ENCODE measurements around the gene PLD1. TPM values are rescaled to one million over a fixed set of nuclear protein-coding genes. Genes with fewer than 3 reads are reported as not detected.
"Not testable (repeated sequence)": the region's sequence is repeated elsewhere in the genome, so short reads cannot be mapped to it uniquely, and the experiment has no call there.

Gene PLD1
- total RNA-seq, 1 donor from 2014 or later: 56.5 TPM

DNA sequence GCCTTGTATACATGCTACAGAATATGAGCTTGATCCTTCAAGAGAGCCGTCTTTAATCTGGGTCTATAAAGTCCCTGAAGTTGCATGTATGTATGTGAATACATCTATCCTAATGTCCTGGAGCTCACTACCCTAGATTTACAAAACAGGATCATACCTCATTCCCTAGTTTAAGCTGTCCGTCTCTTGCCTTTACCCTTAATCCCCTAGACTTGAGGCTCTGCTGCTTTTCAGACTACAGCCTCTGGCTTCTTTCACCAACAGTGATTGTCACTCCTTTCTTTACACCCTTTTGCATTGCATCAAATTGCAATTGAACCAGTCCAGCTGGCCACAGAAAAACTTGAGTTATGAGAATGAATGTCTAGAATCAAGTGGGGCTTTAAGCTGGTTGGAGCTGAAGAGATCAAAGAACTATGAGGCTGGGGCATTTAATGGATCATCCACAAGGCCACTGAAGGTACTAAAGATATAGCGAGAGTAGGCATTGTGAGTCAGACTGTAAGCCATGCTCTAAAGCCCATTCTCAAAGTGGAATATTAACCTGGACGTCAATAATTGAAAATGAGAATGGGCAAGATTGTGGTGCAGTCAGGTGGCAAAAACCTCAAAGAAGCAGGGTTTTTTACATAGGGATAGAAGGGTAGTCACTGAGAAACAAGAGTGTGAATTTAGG is 12.3 kb upstream of the PLD1 start:
- DNase-seq (ENCODE audit: low spot score): no peak
- intact Hi-C loops (cut with DNase I): no loop called here

GRCh38 chr3:171821778-171822358 is 11.6 kb upstream of the PLD1 start:
- intact Hi-C loops (cut with DNase I): no loop called here
- no peak for DNase-seq (ENCODE audit: low spot score)

GRCh38 chr3:171821044-171821443 is 10.8 kb upstream of the PLD1 start:
- intact Hi-C loops (cut with DNase I): no loop called here
- DNase-seq (ENCODE audit: low spot score): no peak

DNA sequence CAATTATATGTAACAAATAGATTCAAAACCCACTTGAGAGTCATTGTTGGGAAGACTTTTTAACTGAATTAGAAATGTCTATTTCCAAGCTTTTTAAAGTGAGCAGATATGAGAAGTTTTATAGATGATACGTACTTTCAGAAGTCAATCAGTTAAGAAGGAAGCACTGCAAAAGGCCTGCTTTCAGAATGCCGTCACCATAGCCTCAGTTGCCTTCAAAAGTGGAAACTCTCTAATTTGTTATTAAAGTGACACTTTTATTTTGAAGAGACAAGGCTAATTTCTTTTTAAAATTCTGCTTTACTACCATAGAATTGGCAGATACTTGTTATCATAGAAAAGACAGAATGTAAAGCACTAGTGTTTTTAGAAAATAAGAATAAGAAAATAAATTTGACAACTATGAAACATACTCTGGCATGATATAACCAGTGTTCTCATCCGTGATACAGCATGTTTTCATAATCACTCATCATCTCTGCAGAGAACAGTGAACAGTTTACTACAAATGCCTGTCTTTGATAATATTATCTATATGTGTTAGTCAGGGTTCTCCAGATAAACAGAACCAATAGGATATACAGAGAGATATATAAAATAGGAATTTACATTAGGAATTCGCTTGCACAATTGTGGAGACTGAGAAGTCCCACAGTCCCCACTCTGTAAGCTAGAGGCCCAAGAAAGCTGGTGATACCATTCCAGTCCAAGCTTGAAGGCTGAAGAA is 7.0 kb upstream of the PLD1 start:
- intact Hi-C loops (cut with DNase I): no loop called here
- no peak for DNase-seq (ENCODE audit: low spot score)

DNA sequence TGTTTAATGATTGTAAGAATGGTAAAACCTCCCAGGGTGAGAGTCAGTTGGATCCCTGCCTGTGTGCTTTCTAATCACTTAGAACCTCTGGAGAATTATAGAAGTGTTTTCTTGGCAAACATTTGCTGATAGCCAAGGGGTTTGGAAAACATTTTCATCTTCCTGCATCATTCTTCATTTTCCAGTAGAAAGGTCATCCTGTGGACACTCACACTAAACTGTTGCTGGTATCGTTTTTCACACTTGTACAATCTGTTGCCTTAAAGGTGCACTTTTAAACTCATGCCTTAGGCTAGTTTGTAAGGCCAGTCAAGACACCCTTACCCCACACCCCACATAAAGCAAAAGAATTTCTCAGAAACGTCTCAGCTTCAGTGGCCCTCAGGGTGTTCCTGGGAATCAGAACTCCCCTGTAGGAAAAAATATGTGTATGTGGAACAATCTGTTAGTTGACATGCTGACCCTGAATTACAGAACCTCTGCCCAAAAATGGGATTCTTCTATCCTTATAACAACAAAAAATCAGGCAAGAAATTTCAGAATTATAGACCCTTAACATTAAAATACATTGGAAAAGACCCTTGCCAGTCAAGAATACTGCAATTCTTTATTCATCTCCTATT is 5.8 kb upstream of the PLD1 start:
- DNase-seq (ENCODE audit: low spot score): no peak
- intact Hi-C loops (cut with DNase I): no loop called here

DNA sequence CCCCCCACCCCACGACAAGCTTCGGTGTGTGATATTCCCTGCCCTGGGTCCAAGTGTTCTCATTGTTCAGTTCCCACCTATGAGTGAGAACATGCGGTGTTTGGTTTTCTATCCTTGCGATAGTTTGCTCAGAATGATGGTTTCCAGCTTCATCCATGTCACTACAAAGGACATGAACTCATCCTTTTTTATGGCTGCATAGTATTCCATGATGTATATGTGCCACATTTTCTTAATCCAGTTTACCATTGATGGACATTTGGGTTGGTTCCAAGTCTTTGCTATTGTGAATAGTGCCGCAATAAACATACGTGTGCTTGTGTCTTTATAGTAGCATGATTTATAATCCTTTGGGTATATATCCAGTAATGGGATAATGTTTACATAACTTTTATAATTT is 4.4 kb upstream of the PLD1 start:
- intact Hi-C loops (cut with DNase I); DNase-seq (ENCODE audit: low spot score): not testable (repeated sequence)

DNA sequence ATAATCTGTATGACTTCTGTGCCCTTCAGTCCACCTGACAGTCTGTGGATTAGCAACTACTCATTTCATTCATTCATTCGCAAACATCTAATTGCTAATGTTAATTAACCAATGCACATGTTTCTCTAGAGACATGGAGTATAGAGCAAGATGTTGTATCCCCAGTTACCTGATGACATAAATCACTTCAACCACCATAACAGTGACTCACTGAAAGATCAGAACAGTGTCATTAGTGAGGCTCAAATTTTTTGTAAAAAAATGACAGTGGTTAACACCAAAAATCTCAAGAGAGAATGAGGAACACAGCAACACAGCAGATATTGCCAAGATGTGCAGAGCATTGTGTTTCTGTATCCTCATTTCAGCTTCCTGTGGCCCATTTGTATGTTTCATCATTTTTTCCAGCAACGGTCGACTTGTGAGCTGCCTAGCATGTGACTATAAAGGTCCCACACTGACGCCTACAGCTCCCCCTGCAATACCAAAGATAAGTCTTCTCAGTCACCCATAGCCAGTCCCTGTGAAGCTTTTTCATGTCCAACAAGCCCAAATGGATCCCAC is 3.7 kb upstream of the PLD1 start:
- DNase-seq (ENCODE audit: low spot score): no peak
- intact Hi-C loops (cut with DNase I): no loop called here

GRCh38 chr3:171813278-171813896 is 3.1 kb upstream of the PLD1 start:
- no peak for DNase-seq (ENCODE audit: low spot score)
- intact Hi-C loops (cut with DNase I): no loop called here

- intact Hi-C loops (cut with DNase I): no loop called here
- no peak for DNase-seq (ENCODE audit: low spot score)
These were observed 2.5 kb upstream of the PLD1 start for GRCh38 chr3:171812811-171813210.

- intact Hi-C loops (cut with DNase I): loop anchor here (2.0 kb wide), 1 partner anchor 227 kb away; the partner anchor contains the start of gene FNDC3B
- DNase-seq (ENCODE audit: low spot score): no peak
These were observed 1.6 kb upstream of the PLD1 start for GRCh38 chr3:171811913-171812335.

DNA sequence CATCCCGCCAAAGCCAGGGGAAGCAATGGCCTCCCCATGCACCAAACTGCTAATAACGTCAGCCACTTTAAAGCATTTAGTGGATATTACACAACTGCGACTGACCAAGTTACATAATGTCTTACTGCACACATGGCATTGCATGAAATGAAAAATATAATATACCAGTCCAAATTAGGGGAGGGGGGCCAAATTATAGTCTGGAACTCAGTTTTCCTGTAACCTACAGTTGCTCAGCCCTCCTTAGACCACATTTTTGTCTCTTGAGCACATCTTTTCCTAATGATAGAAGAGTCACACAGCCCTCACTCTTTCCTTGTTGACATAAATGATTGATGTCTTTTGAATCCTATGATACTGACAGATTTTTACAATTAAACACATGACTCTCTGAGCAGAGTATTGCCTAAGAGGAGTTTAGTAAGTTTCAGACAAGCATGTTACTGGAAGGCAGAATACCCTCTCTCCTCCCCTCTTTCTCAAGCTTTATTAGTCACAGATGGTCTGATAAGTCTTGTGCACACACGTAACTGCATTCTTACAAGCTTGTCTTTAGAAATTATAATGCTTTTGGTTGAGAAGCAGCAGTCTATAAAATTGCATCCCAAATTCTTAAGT is 1.1 kb upstream of the PLD1 start:
- intact Hi-C loops (cut with DNase I): loop anchor here (2.0 kb wide), 1 partner anchor 227 kb away; the partner anchor contains the start of gene FNDC3B
- no peak for DNase-seq (ENCODE audit: low spot score)

DNA sequence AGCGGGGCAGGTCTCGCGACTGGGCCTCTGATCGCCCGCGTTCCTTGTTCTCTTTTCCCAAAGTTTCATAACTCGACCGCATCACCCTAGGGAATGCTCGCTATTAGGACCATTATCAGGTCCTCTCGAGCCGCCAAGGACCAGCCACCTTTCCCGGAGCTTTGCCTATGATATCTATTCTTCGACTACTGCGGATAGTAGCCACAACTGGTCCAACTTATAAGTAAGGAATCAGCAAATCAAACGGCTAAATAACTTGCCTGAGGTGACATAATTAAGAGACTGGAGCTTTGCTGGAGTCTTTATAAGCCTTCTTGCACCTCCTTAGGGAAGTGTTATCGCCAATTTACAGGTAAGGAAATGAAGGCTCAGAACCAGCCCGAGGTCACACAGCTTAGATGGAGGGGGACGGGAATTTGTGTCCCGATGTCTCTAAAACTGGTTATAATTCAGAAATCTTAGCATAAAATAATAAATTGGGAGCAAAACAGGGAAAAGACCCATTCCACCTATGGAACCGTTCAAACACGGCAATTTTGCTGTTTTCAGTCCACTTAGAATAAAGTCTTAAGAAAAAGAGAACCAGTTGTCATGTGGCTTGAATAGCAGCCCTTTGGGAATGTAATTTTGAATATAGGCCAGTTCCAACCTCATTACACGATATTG is 479 bp upstream of the PLD1 start:
- no peak for DNase-seq (ENCODE audit: low spot score)

GRCh38 chr3:171809611-171809860 is 747 bp downstream of the PLD1 start:
- no peak for DNase-seq (ENCODE audit: low spot score)
- intact Hi-C loops (cut with DNase I): no loop called here

More for the DNA sequence above, 479 bp upstream of the PLD1 start:
- intact Hi-C loops (cut with DNase I): loop anchor here (1.0 to 2.0 kb wide), 2 partner anchors 19 to 228 kb away; partner anchors contain the start of gene FNDC3B

DNA sequence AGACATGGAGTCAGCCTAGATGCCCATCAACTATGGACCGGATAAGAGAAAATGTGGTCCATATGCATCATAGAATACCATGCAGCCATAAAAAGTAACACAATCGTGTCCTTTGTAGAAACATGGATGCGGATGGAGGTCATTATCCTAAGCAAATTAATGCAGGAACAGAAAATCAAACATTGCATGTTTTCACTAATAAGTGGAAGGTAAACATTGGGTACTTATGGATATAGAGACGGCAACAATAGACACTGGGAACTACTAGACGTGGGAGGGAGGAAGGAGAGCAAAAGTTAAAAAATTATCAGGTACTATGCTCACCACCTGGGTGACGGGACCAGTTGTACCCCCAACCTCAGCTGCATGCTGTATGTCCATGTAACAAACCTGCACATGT is 2.5 kb downstream of the PLD1 start:
- intact Hi-C loops (cut with DNase I): no loop called here
- no peak for DNase-seq (ENCODE audit: low spot score)

DNA sequence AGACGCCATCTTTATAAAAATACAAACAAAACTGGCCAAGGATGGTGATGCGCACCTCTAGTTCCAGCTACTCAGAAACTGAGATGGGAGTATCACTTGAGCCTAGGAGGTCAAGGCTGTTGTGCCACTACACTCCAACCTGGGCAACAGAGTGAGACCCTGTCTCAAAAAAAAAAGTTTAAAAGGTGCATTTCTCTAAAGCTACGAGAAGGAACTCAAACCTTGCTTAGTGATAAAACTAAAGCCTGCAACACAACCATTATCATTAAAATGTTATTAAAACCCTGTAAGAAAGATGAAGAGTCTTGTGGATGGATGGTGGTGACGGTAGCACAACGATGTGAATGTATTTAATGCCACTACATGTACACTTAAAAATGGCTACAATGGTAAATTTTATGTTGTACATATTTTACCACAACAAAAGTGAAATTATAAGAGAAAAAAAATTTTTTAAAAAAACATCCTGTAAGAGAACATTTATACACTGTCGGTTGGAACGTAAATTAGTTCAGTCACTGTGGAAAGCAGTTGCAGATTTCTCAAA is 3.1 kb downstream of the PLD1 start:
- DNase-seq (ENCODE audit: low spot score): no peak
- intact Hi-C loops (cut with DNase I): no loop called here

- intact Hi-C loops (cut with DNase I): no loop called here
- DNase-seq (ENCODE audit: low spot score): no peak
These were observed 3.8 kb downstream of the PLD1 start for GRCh38 chr3:171806200-171807128.

GRCh38 chr3:171805687-171806086 is 4.6 kb downstream of the PLD1 start:
- intact Hi-C loops (cut with DNase I): no loop called here
- no peak for DNase-seq (ENCODE audit: low spot score)
